H9 (cell line): ENCODE results near the gene NFKBIA. TPM values are rescaled to one million over a fixed set of nuclear protein-coding genes. Genes with fewer than 3 reads are reported as not detected.

Source experiments
- DNase-seq: peaks from one replicate; pipeline ENCODE4 v3.0.0-alpha.2; 2017
- H2AFZ ChIP-seq: one replicate; pipeline ENCODE4 v1.6.1; 2013; ENCODE audit warnings: mild to moderate bottlenecking, low read length, control low read depth, moderate library complexity
- H2AK5ac ChIP-seq: 2 replicates; pipeline ENCODE4 v1.6.1; 2013; ENCODE audit warnings: low read length, control low read depth, mixed read lengths; ENCODE audit not compliant: insufficient read length
- H2BK120ac ChIP-seq: one replicate; pipeline ENCODE4 v1.6.1; 2013; ENCODE audit warnings: low read depth, mild to moderate bottlenecking, low read length, control low read depth, inconsistent platforms; ENCODE audit not compliant: poor library complexity, severe bottlenecking
- H2BK12ac ChIP-seq: 2 replicates; pipeline ENCODE4 v1.6.1; 2013; ENCODE audit warnings: low read length, control low read depth, mixed read lengths, low read depth; ENCODE audit not compliant: insufficient read length
- H2BK15ac ChIP-seq: 2 replicates; pipeline ENCODE4 v1.6.1; 2013; ENCODE audit warnings: low read depth, low read length, control low read depth
- H2BK20ac ChIP-seq: one replicate; pipeline ENCODE4 v1.6.1; 2013; ENCODE audit warnings: low read depth, mild to moderate bottlenecking, low read length, control low read depth, inconsistent platforms; ENCODE audit not compliant: poor library complexity, severe bottlenecking
- H2BK5ac ChIP-seq: 2 replicates; pipeline ENCODE4 v1.6.1; 2013; ENCODE audit warnings: low read length, control low read depth, mixed read lengths; ENCODE audit not compliant: insufficient read length
- H3K14ac ChIP-seq: 2 replicates; pipeline ENCODE4 v1.6.1; 2013; ENCODE audit warnings: low read length, control low read depth; ENCODE audit not compliant: insufficient read depth
- H3K18ac ChIP-seq: 2 replicates; pipeline ENCODE4 v1.6.1; 2013; ENCODE audit warnings: low read depth, mild to moderate bottlenecking, mixed read lengths, low read length, control low read depth; ENCODE audit not compliant: insufficient read length
- H3K23ac ChIP-seq: 2 replicates; pipeline ENCODE4 v1.6.1; 2013; ENCODE audit warnings: low read length, control low read depth, mixed read lengths, low read depth; ENCODE audit not compliant: insufficient read length
- H3K23me2 ChIP-seq: 2 replicates; pipeline ENCODE4 v1.6.1; 2013; ENCODE audit warnings: low read depth, mild to moderate bottlenecking, mixed read lengths, low read length, control low read depth; ENCODE audit not compliant: insufficient read length, poor library complexity, severe bottlenecking
- H3K27ac ChIP-seq: 2 replicates; pipeline ENCODE4 v1.5.1; 2013; ENCODE audit warnings: low read length, control low read depth, mixed read lengths, low read depth; ENCODE audit not compliant: insufficient read length
- H3K27me3 ChIP-seq: 2 replicates; pipeline ENCODE4 v1.6.1; 2013; ENCODE audit warnings: low read length, control low read depth, inconsistent platforms; ENCODE audit not compliant: insufficient read depth
- H3K4ac ChIP-seq: 2 replicates; pipeline ENCODE4 v1.6.1; 2013; ENCODE audit warnings: low read depth, mild to moderate bottlenecking, control low read depth, inconsistent platforms, low read length, moderate library complexity
- H3K4me1 ChIP-seq: 2 replicates; pipeline ENCODE4 v1.6.1; 2013; ENCODE audit warnings: low read length, control low read depth, inconsistent platforms; ENCODE audit not compliant: insufficient read depth
- H3K4me2 ChIP-seq: 2 replicates; pipeline ENCODE4 v1.6.1; 2013; ENCODE audit warnings: low read length, control low read depth, mixed read lengths; ENCODE audit not compliant: insufficient read length, insufficient read depth
- H3K56ac ChIP-seq: 2 replicates; pipeline ENCODE4 v1.6.1; 2013; ENCODE audit warnings: low read depth, mild to moderate bottlenecking, mixed read lengths, low read length, control low read depth; ENCODE audit not compliant: insufficient read length
- H3K79me1 ChIP-seq: 2 replicates; pipeline ENCODE4 v1.6.1; 2013; ENCODE audit warnings: low read depth, mild to moderate bottlenecking, moderate library complexity, low read length, control low read depth, inconsistent platforms; ENCODE audit not compliant: insufficient read depth, poor library complexity, severe bottlenecking
- H3K79me2 ChIP-seq: 2 replicates; pipeline ENCODE4 v1.6.1; 2013; ENCODE audit warnings: low read length, control low read depth, inconsistent platforms; ENCODE audit not compliant: insufficient read depth
- H3K9ac ChIP-seq: 2 replicates; pipeline ENCODE4 v1.6.1; 2013; ENCODE audit warnings: low read length, control low read depth, mixed read lengths; ENCODE audit not compliant: insufficient read length; ENCODE audit errors: extremely low read depth
- H3K9me3 ChIP-seq: one replicate; pipeline ENCODE4 v1.6.1; 2013; ENCODE audit warnings: low read depth, low read length, inconsistent platforms; ENCODE audit not compliant: control insufficient read depth
- H3T11ph ChIP-seq: one replicate; pipeline ENCODE4 v1.6.1; 2013; ENCODE audit warnings: mild to moderate bottlenecking, low read length, control low read depth, inconsistent platforms
- H4K20me1 ChIP-seq: one replicate; pipeline ENCODE4 v1.6.1; 2013; ENCODE audit not compliant: control insufficient read depth, insufficient read length, insufficient read depth
- H4K5ac ChIP-seq: 2 replicates; pipeline ENCODE4 v1.6.1; 2013; ENCODE audit warnings: low read depth, mild to moderate bottlenecking, mixed read lengths, low read length, control low read depth; ENCODE audit not compliant: insufficient read length
- H4K8ac ChIP-seq: replicated peaks from 2 replicates; pipeline ENCODE4 v1.6.1; 2013; ENCODE audit warnings: low read length, control low read depth, mixed read lengths, low read depth; ENCODE audit not compliant: insufficient read length
- H4K91ac ChIP-seq: 2 replicates; pipeline ENCODE4 v1.6.1; 2013; ENCODE audit warnings: low read depth, mild to moderate bottlenecking, moderate library complexity, mixed read lengths, low read length, control low read depth; ENCODE audit not compliant: insufficient read length
- H3K27ac Mint-ChIP-seq, 3 experiments: 2 replicates in 2 of 3; 3 replicates in 1 of 3; pipeline ENCODE4 v1.8.0; 2020 to 2021; ENCODE audit warnings: mixed read lengths in 3 of 3, mild to moderate bottlenecking in 1 of 3, moderate library complexity in 1 of 3
- H3K27me3 Mint-ChIP-seq: 2 replicates; pipeline ENCODE4 v1.8.0; 2021; ENCODE audit warnings: low read depth, mild to moderate bottlenecking, moderate library complexity, mixed read lengths
- H3K36me3 Mint-ChIP-seq, 3 experiments: 2 replicates in 2 of 3; 3 replicates in 1 of 3; pipeline ENCODE4 v1.8.0; 2020 to 2021; ENCODE audit warnings: low read depth in 3 of 3, mixed read lengths in 3 of 3; ENCODE audit not compliant: insufficient read depth in 1 of 3
- H3K4me1 Mint-ChIP-seq, 2 experiments: 2 replicates each; pipeline ENCODE4 v1.8.0; 2020; ENCODE audit warnings: mixed read lengths in 2 of 2
- H3K4me3 Mint-ChIP-seq, 2 experiments: 2 replicates in 1 of 2; 3 replicates in 1 of 2; pipeline ENCODE4 v1.8.0; 2020 to 2021; ENCODE audit warnings: mild to moderate bottlenecking in 2 of 2, mixed read lengths in 2 of 2, moderate library complexity in 1 of 2
- H3K9me3 Mint-ChIP-seq, 2 experiments: 2 replicates in 1 of 2; 3 replicates in 1 of 2; pipeline ENCODE4 v1.8.0; 2020; ENCODE audit warnings: mild to moderate bottlenecking in 2 of 2, mixed read lengths in 2 of 2, moderate library complexity in 1 of 2
- WGBS: extraction: QIAGEN DNeasy Blood & Tissue Kit; methylation state at CpG from one replicate; pipeline ENCODE4 v1.1.7; 2013; ENCODE audit warnings: missing lambda C conversion rate, low lambda C conversion rate, mixed read lengths; ENCODE audit not compliant: insufficient read length; ENCODE audit errors: extremely low coverage; 5-methylcytosine and 5-hydroxymethylcytosine counted together
- total RNA-seq: library from RNA; stranded (reverse); gene quantifications from 2 replicates; pipeline ENCODE4 v1.2.1, GENCODE V29; 2021
- TF ChIP-seq, protein P1 (sequence below): fragments of 200-600 bp; sonication (generic); conservative IDR thresholded peaks from 3 replicates; pipeline ENCODE4 v1.8.0; 2021; ENCODE audit warnings: antibody characterized with exemption, mild to moderate bottlenecking

Gene NFKBIA
- total RNA-seq, 1 experiment from 2014 or later = 38.4 TPM

- Mint-ChIP-seq H3K27ac (no peak overlapping the region; a peak in 2 of 7 replicates), H3K4me3 (no peak overlapping the region), H3K36me3 (no peaks in the 10 kb centered on the region), H3K4me1 (peaks cover 21 to 23% of the 10 kb centered on the region in 2 experiments), H3K9me3 (no peaks in the 10 kb centered on the region), H3K27me3 (no peaks in the 10 kb centered on the region)
- Histone ChIP-seq H2AFZ (no peak overlapping the region), H3K14ac (no peak overlapping the region), H3K4ac (no peak overlapping the region), H4K5ac (no peak overlapping the region), H2BK20ac (no peak overlapping the region), H2BK5ac (no peak overlapping the region), H3T11ph (no peak overlapping the region), H2BK12ac (no peak overlapping the region), H2BK120ac (no peak overlapping the region), H3K79me1 (no peaks in the 10 kb centered on the region), H3K23me2 (no peaks in the 10 kb centered on the region), H4K91ac (no peak overlapping the region), H3K4me1 (no peaks in the 10 kb centered on the region), H3K18ac (no peak overlapping the region), H3K56ac (no peak overlapping the region), H2AK5ac (no peak overlapping the region), H4K20me1 (no peaks in the 10 kb centered on the region), H3K9me3 (no peaks in the 10 kb centered on the region), H3K27me3 (no peaks in the 10 kb centered on the region), H3K27ac (no peak overlapping the region), H3K23ac (no peak overlapping the region), H3K79me2 (no peaks in the 10 kb centered on the region), H4K8ac (no peak overlapping the region), H3K4me2 (no peak overlapping the region), H2BK15ac (no peak overlapping the region), H3K9ac (no peak overlapping the region)
- DNase-seq = no peak
- WGBS = no CpG with 5 or more reads among the region's 12 CpGs
- TF ChIP-seq, protein P1, sequence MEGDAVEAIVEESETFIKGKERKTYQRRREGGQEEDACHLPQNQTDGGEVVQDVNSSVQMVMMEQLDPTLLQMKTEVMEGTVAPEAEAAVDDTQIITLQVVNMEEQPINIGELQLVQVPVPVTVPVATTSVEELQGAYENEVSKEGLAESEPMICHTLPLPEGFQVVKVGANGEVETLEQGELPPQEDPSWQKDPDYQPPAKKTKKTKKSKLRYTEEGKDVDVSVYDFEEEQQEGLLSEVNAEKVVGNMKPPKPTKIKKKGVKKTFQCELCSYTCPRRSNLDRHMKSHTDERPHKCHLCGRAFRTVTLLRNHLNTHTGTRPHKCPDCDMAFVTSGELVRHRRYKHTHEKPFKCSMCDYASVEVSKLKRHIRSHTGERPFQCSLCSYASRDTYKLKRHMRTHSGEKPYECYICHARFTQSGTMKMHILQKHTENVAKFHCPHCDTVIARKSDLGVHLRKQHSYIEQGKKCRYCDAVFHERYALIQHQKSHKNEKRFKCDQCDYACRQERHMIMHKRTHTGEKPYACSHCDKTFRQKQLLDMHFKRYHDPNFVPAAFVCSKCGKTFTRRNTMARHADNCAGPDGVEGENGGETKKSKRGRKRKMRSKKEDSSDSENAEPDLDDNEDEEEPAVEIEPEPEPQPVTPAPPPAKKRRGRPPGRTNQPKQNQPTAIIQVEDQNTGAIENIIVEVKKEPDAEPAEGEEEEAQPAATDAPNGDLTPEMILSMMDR = no peak
Measured at GRCh38 chr14:35412272-35413056, 7.9 kb upstream of the NFKBIA start.
